ENCODE data around the gene ZNF516.
"Not testable (repeated sequence)": the region's sequence is repeated elsewhere in the genome, so short reads cannot be mapped to it uniquely, and the experiment has no call there.

ZNF516 gene

GRCh38 chr18:76495006-76495370 lies at the start of gene ZNF516:
Gene ZNF516 (minus strand): TSS chr18:76495242. CDS start chr18:76443054, 52,188 bp downstream.
- DNase-seq = no peak

GRCh38 chr18:76538846-76539245 lies 43.8 kb upstream of the ZNF516 start:
- DNase-seq = no peak

- no peak for DNase-seq
These were observed 42.6 kb upstream of the ZNF516 start for GRCh38 chr18:76537621-76538020.

- DNase-seq = not testable (repeated sequence)
These were observed 41.6 kb upstream of the ZNF516 start for GRCh38 chr18:76536593-76536992.

- DNase-seq = no peak
These were observed 37.8 kb upstream of the ZNF516 start for GRCh38 chr18:76532875-76533274.

GRCh38 chr18:76530846-76531245 lies 35.8 kb upstream of the ZNF516 start:
- DNase-seq = no peak

DNA sequence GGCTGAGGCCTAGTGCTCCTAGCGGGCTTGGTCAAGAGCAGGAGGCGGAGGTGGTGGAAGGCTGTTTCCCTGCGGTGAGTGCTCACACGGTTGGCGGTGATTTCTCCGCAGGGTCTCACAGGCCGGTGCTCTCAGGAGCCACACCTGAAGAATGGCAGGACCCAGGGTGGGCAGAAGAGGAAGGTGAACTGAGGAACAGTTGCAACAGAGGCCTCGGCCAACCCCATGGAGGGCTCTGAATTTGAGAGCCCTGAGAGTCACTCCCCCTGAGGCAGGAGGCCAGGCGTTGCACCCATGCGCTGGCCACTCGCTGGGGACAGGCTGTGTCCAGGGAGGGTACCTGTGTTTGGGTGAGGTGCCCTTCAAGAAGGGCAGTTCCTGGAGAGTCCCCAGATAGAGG lies 35.3 kb upstream of the ZNF516 start:
- no peak for DNase-seq

GRCh38 chr18:76529433-76529811 lies 34.4 kb upstream of the ZNF516 start:
- no peak for DNase-seq

DNA sequence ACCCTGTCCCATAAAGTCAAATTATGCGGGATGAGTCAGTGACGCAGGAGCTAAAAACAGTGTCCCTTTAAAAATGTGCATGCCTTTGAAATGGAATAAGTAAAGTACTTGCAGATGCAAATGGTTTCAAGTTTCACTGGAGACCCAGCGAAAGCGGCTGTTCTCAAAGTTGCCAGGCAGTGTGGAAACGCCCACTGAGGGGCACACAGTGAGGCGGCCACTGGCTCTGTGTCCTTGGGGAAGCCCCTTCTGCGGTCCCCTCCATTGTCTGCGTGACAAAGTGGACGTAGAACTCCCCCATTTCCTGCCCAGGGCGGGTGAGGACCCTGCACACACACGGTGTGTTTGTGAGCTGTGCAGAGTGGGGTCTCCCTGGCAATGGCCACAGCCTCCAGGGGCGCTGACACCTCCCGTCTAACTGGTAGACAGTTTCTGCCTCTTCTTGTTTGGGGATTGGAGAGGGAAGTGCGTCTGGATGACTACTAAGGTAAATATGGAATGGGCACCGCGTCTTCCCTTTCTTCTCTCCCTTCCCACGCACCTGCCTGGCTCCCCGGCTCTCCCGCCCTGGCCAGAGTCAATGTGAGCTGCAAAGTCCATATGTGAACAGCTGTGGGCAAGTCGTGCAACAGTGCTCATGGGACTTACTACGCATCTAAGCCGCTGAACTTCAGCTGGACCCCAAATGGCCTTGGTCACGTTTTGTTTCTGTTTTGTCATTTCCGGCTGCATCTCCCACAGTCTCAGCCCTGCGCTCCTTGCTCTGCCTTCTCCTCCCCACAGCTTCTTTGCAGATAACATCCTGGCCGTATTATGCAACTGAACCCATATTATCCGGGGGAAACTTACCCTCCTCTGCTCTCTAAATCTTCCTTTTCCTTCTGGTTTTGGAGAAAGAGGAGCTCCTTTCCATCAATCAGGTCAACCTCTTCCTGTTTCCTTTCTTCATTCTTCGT lies 33.7 kb upstream of the ZNF516 start:
- no peak for DNase-seq

- DNase-seq = no peak
These were observed 30.9 kb upstream of the ZNF516 start for GRCh38 chr18:76525911-76526310.

- DNase-seq = no peak
These were observed 30.1 kb upstream of the ZNF516 start for GRCh38 chr18:76524900-76525698.

DNA sequence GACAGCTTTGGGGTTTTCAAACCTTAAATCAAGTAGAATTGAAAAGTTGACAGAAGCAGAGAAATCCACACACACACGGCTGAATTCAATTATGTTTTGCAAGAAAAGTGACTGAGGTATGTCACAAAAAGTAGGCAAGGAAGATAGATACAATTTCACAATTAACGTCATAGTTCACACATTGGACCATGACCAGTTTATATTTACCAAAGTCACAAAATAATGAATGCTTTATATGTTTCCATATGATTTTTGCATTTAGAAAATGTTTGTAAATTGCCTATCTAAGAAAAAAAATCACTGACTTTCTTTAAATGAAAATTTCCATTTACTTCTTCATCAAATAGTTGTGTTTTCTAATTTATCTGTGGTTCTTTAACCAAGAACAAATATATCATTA lies 29.4 kb upstream of the ZNF516 start:
- no peak for DNase-seq

GRCh38 chr18:76522551-76522950 lies 27.5 kb upstream of the ZNF516 start:
- DNase-seq = no peak

GRCh38 chr18:76522122-76522503 lies 27.1 kb upstream of the ZNF516 start:
- DNase-seq = no peak

DNA sequence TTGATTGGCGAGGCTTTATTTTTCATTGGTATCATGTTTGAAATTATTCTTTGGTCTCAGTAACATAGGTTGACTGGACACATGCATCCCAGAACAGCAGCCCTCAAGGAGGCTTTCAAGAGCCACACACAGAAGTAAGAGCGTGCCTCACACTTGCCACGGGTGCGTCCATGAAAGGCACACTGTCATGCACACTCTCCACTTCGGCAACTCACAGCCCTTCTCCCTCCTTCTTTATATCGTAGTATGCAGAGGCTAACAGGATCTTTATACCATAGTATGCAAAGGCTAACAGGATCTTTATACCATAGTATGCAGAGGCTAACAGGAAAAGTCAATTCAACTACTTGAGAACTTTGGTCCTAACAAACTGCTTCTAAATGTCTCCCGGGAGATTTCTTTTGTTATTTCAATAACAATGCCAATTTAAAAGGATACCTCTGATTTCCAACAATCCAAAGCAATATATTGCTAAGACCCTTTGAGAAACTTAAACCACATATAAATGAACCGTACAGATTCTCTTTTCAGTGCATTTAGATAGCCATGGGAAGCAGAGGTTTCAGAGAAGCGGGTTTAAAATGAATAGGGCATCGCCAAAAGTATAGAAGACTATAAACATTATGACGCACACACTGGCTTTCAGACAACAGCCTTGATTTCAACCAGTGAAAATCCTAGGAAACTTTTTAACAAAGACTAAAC lies 26.5 kb upstream of the ZNF516 start:
- no peak for DNase-seq

GRCh38 chr18:76518860-76519538 lies 24.0 kb upstream of the ZNF516 start:
- DNase-seq = no peak

GRCh38 chr18:76518123-76518859 lies 23.2 kb upstream of the ZNF516 start:
- no peak for DNase-seq

- no peak for DNase-seq
These were observed 20.5 kb upstream of the ZNF516 start for GRCh38 chr18:76515576-76515975.

DNA sequence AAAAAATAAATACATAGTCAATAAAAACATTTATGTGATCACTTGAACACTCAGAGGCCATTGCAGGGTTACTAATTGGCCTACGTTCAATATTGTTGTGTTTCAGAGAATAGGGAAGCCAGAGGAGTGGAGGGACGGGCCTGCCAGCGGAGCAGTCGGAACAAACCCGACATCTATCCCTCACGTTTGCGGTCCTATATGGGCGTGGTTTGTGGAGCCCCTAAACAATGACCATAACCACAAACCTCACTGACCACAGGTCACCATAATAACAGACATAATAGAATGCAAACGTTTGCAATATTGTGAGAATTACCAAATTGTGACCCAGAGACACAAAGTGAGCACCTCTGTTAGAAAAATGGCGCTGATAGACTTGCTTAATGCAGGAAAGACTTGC lies 19.5 kb upstream of the ZNF516 start:
- no peak for DNase-seq

DNA sequence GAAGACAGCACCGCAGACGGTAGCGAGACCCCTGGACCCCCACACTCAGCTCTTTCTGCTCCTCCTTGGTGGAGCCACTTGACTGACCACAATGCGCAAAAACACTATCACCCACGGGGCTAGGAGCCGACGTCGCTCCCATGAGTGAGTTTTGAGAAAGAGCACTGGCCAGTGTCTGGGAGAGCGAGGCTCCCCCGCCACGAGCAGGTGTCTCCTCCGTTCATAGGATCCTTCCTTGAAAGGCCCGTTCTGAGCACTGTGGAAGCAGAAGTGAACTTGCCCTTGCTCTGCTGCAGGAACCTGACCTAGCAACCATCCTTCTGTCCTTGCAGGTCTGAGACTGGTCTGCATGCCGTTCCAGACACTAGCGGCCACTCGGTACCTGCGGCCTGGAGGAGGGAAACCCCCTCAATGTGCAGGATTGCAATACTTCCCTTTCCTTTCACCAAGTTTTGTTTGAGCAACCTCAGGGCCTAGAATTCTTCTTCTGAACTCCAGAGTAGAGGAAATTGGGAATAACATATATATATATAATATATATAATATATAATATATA lies 12.9 kb upstream of the ZNF516 start:
- no peak for DNase-seq

DNA sequence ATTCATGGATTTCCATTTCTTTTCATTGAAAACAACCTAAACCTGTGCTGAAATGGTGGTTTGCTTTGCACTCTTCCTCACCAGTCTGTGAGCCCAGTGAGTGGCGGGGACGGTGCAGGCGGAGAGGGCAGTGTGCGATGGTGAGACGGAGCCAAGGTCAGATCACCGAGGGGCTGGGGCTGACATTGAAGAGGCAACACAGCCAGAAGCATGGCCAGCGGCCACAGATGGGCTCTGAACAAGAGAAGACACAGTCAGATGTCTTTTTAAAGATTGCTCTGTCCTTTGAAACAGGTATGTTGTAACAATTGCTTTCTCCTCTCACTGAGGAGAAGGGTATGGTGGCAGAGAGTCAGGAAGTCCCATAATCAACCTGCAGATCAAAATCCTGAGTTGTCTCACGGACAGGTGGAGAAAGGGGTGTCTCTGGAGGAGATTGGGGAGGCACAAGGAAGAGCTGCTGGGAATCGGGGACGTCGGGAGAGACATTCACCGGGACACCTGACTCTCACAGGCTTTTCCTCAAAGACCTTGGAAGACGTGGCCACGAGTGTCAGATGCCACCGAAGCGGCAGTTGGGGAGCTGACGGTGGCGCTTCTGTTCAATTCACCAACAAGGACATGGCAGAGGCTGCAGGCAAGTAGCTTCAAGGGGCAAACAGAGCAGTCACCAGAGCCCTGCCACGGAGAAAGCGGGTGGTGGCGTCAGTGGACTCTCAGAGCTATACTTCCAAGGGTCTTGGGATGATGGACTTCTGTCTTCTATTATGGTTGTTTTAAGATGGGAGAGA lies 12.1 kb upstream of the ZNF516 start:
- no peak for DNase-seq
